ENCODE data around the gene DYSF.

- TF ChIP-seq CTCF (IDR thresholded peaks at IDR 0.05) (no peak), POLR2A (IDR thresholded peaks at IDR 0.05) (no peak)
These were observed 46.3 kb downstream of the DYSF start for GRCh38 chr2:71499691-71500090.
